Measurements from ENCODE around the gene IL1R1.

- TF ChIP-seq POLR2A (IDR thresholded peaks at IDR 0.05; ENCODE audit: low read depth, low read length) = no peak
- TF ChIP-seq POU2F2 (IDR thresholded peaks at IDR 0.05; ENCODE audit: low read depth, low read length) = no peak
Observed at GRCh38 chr2:102186791-102187495, 44.4 kb downstream of the IL1R1 start, which contains the start of gene IL1RL2.

All from GM12891 (cell line).